Trophoblast cell (in vitro differentiated cells and primary cell): ENCODE data around the gene PCGF3.

Experiments used
- DNase-seq, 2 donors: peaks; one replicate each; pipeline ENCODE4 v3.0.0-alpha.2; 2016
- H2AFZ ChIP-seq: 2 replicates; pipeline ENCODE4 v1.6.1; 2013; ENCODE audit warnings: low read length, moderate library complexity, mild to moderate bottlenecking; ENCODE audit not compliant: insufficient read depth, poor library complexity
- H2AK5ac ChIP-seq: 2 replicates; pipeline ENCODE4 v1.6.1; 2013; ENCODE audit warnings: mild to moderate bottlenecking, low read length
- H2BK120ac ChIP-seq: 2 replicates; pipeline ENCODE4 v1.6.1; 2013; ENCODE audit warnings: low read length, mild to moderate bottlenecking, moderate library complexity; ENCODE audit not compliant: insufficient read depth, poor library complexity
- H2BK12ac ChIP-seq: 2 replicates; pipeline ENCODE4 v1.6.1; 2013; ENCODE audit warnings: mild to moderate bottlenecking, low read length, moderate library complexity
- H2BK5ac ChIP-seq: 2 replicates; pipeline ENCODE4 v1.6.1; 2013; ENCODE audit warnings: low read length, low read depth, moderate library complexity, mild to moderate bottlenecking; ENCODE audit not compliant: poor library complexity
- H3K14ac ChIP-seq: 2 replicates; pipeline ENCODE4 v1.6.1; 2013; ENCODE audit warnings: mild to moderate bottlenecking, low read length
- H3K18ac ChIP-seq: 2 replicates; pipeline ENCODE4 v1.6.1; 2013; ENCODE audit warnings: mild to moderate bottlenecking, low read length
- H3K23ac ChIP-seq: 2 replicates; pipeline ENCODE4 v1.6.1; 2013; ENCODE audit warnings: low read length
- H3K27ac ChIP-seq: 2 replicates; pipeline ENCODE4 v1.5.1; 2013; ENCODE audit warnings: low read depth, mild to moderate bottlenecking, inconsistent platforms, low read length, moderate library complexity
- H3K27me3 ChIP-seq: 2 replicates; pipeline ENCODE4 v1.6.1; 2013; ENCODE audit warnings: inconsistent platforms, mild to moderate bottlenecking, low read length, moderate library complexity; ENCODE audit not compliant: insufficient read depth
- H3K36me3 ChIP-seq, 2 experiments: 1 replicate in 1 of 2; 2 replicates in 1 of 2; pipeline ENCODE4 v1.6.1; 2013; ENCODE audit warnings: low read length in 2 of 2, mild to moderate bottlenecking in 2 of 2, moderate library complexity in 1 of 2; ENCODE audit not compliant: insufficient read depth in 2 of 2, control insufficient read depth in 1 of 2
- H3K4ac ChIP-seq: 2 replicates; pipeline ENCODE4 v1.6.1; 2013; ENCODE audit warnings: low read depth, mild to moderate bottlenecking, low read length, moderate library complexity
- H3K4me1 ChIP-seq, 2 experiments: 1 replicate in 1 of 2; 2 replicates in 1 of 2; pipeline ENCODE4 v1.6.1; 2013; ENCODE audit warnings: low read length in 2 of 2, mild to moderate bottlenecking in 2 of 2, moderate library complexity in 1 of 2; ENCODE audit not compliant: insufficient read depth in 2 of 2, control insufficient read depth in 1 of 2
- H3K4me2 ChIP-seq: 2 replicates; pipeline ENCODE4 v1.6.1; 2013; ENCODE audit warnings: inconsistent platforms, mild to moderate bottlenecking, low read length, moderate library complexity
- H3K4me3 ChIP-seq: 2 replicates; pipeline ENCODE4 v1.5.1; 2013; ENCODE audit warnings: mild to moderate bottlenecking, low read depth, low read length, inconsistent platforms
- H3K79me1 ChIP-seq: one replicate; pipeline ENCODE4 v1.6.1; 2013; ENCODE audit warnings: low read length
- H3K79me2 ChIP-seq: 2 replicates; pipeline ENCODE4 v1.6.1; 2013; ENCODE audit warnings: low read length, mild to moderate bottlenecking; ENCODE audit not compliant: control insufficient read depth, insufficient read depth, poor library complexity
- H3K9ac ChIP-seq: 2 replicates; pipeline ENCODE4 v1.6.1; 2013; ENCODE audit warnings: mild to moderate bottlenecking, low read length
- H3K9me3 ChIP-seq: 2 replicates; pipeline ENCODE4 v1.6.1; 2013; ENCODE audit warnings: low read depth, mild to moderate bottlenecking, control low read depth, inconsistent platforms, low read length; ENCODE audit not compliant: insufficient read depth
- H4K12ac ChIP-seq: 2 replicates; pipeline ENCODE4 v1.6.1; 2013; ENCODE audit warnings: low read depth, mild to moderate bottlenecking, low read length, moderate library complexity
- H4K8ac ChIP-seq: 2 replicates; pipeline ENCODE4 v1.6.1; 2013; ENCODE audit warnings: low read depth, mild to moderate bottlenecking, low read length, moderate library complexity
- H4K91ac ChIP-seq: one replicate; pipeline ENCODE4 v1.6.1; 2013; ENCODE audit warnings: low read depth, mild to moderate bottlenecking, low read length, moderate library complexity
- WGBS: extraction: QIAGEN DNeasy Blood & Tissue Kit; methylation state at CpG from one replicate; pipeline ENCODE4 v1.1.7; 2013; ENCODE audit warnings: missing lambda C conversion rate; ENCODE audit not compliant: insufficient read length, insufficient coverage; ENCODE audit errors: extremely low coverage; 5-methylcytosine and 5-hydroxymethylcytosine counted together

Gene PCGF3

DNA sequence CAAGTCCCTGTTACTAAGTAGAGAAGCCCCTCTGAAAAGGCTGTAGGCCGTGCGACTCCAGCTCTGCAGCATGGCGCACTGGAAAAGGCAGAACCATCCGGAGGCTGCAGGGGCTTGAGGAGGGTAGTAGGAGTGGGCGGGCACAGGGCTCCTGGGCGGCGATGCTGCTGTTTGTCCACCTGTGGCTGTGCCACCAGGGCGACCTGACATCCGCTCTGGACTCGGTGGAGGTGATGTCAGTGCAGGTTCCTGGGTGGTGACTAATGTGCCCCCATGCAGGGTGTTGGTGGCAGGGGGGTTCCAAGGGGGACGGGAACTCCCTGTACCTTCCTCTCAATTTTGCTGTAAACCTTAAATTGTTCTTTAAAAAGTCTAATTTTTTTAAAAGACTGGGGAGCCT, 58.3 kb downstream of the PCGF3 start:
- Histone ChIP-seq H3K79me2 (no peaks in the 10 kb centered on the region), H3K14ac (no peak overlapping the region), H3K27me3 (no peaks in the 10 kb centered on the region), H3K18ac (no peak overlapping the region), H3K79me1 (no peaks in the 10 kb centered on the region), H3K23ac (no peak overlapping the region), H2BK12ac (no peak overlapping the region), H2BK120ac (no peak overlapping the region), H3K4me1 (peaks cover 5 to 7% of the 10 kb centered on the region in 2 experiments), H2BK5ac (no peak overlapping the region), H3K9ac (no peak overlapping the region), H2AK5ac (no peak overlapping the region), H2AFZ (no peak overlapping the region), H4K12ac (no peak overlapping the region), H3K4me2 (no peak overlapping the region), H3K9me3 (peaks cover 6% of the 10 kb centered on the region), H3K4ac (no peak overlapping the region), H3K4me3 (no peak overlapping the region), H4K8ac (no peak overlapping the region), H4K91ac (no peak overlapping the region), H3K36me3 (peaks cover 64 to 65% of the 10 kb centered on the region in 2 experiments), H3K27ac (no peak overlapping the region)
- DNase-seq = peak; percentile 35 to 49
- no CpG with 5 or more reads among the region's 11 CpGs for WGBS

GRCh38 chr4:764405-765169, 59.0 kb downstream of the PCGF3 start:
- H4K8ac ChIP-seq = no peak overlapping the region
- peaks cover 70% of the 10 kb centered on the region in 2 experiments for H3K36me3 ChIP-seq
- H3K4me3 ChIP-seq = no peak overlapping the region
- H3K14ac ChIP-seq = no peak overlapping the region
- H3K4me2 ChIP-seq = no peak overlapping the region
- no peak overlapping the region for H3K23ac ChIP-seq
- no peak overlapping the region for H2AK5ac ChIP-seq
- no peak overlapping the region for H3K4ac ChIP-seq
- H2BK120ac ChIP-seq = no peak overlapping the region
- WGBS = no CpG with 5 or more reads among the region's 16 CpGs
- H4K12ac ChIP-seq = no peak overlapping the region
- no peak overlapping the region for H2AFZ ChIP-seq
- peaks cover 6% of the 10 kb centered on the region for H3K9me3 ChIP-seq
- H3K79me1 ChIP-seq = no peaks in the 10 kb centered on the region
- no peaks in the 10 kb centered on the region for H3K27me3 ChIP-seq
- H4K91ac ChIP-seq = no peak overlapping the region
- DNase-seq = no peak
- no peaks in the 10 kb centered on the region for H3K79me2 ChIP-seq
- H3K4me1 ChIP-seq = peaks cover 5 to 7% of the 10 kb centered on the region in 2 experiments
- no peak overlapping the region for H3K18ac ChIP-seq
- no peak overlapping the region for H3K9ac ChIP-seq
- no peak overlapping the region for H2BK5ac ChIP-seq
- no peak overlapping the region for H2BK12ac ChIP-seq
- H3K27ac ChIP-seq = no peak overlapping the region

GRCh38 chr4:766152-766515, 60.5 kb downstream of the PCGF3 start:
- no peak overlapping the region for H4K12ac ChIP-seq

DNA sequence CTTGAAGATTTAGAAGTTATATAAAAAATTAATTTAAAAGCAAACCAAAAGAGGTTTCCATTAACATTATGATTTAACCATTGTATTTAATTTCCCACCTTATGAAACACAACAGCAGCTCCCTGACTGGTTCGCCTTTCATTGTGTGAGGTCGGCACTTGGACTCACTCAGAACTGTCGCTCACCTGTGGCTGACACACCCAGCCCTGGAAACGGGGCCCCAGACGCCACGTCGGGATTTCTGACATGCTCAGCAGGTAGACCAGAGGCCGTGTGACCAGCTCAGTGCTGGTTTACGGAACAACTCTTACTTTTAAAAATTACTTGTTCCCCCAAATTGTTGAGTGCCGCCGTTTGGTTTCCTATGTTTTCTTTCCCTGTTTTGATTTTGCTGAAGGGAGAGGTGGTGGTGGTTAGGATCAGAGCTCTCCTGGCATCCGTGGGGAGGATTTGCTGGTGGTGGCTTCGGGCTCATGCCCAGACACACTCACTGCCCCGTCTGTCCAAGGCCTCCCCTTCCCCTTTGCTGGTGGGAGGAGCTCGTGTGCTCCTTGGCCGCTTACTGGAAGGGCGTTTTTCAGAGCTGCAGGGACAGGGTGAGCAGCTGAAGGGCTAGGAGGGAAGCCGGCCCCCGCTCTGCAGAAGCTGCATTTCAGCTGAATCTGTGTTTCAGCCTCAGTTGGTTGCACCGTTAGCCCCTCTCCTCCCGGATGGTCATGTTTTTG, 61.1 kb downstream of the PCGF3 start:
- Histone ChIP-seq H3K14ac (no peak overlapping the region), H3K79me1 (no peaks in the 10 kb centered on the region), H2BK12ac (no peak overlapping the region), H4K12ac (no peak overlapping the region), H3K36me3 (peaks cover 63 to 67% of the 10 kb centered on the region in 2 experiments), H3K9ac (no peak overlapping the region), H2AK5ac (no peak overlapping the region), H3K23ac (no peak overlapping the region), H3K4me1 (peaks cover 5 to 7% of the 10 kb centered on the region in 2 experiments), H3K4me3 (no peak overlapping the region), H3K18ac (no peak overlapping the region), H3K4me2 (no peak overlapping the region), H3K9me3 (peaks cover 6% of the 10 kb centered on the region), H3K27me3 (no peaks in the 10 kb centered on the region), H4K8ac (no peak overlapping the region), H2BK5ac (no peak overlapping the region), H2AFZ (no peak overlapping the region), H3K4ac (no peak overlapping the region), H4K91ac (no peak overlapping the region), H3K79me2 (no peaks in the 10 kb centered on the region), H2BK120ac (no peak overlapping the region), H3K27ac (no peak overlapping the region)
- WGBS = no CpG with 5 or more reads among the region's 21 CpGs
- DNase-seq = no peak

More at GRCh38 chr4:766152-766515, 60.5 kb downstream of the PCGF3 start:
- H3K9ac ChIP-seq = no peak overlapping the region
- H2BK12ac ChIP-seq = no peak overlapping the region
- H3K79me1 ChIP-seq = no peaks in the 10 kb centered on the region
- no peak overlapping the region for H3K27ac ChIP-seq
- H3K9me3 ChIP-seq = peaks cover 6% of the 10 kb centered on the region
- no peaks in the 10 kb centered on the region for H3K27me3 ChIP-seq
- H3K36me3 ChIP-seq = peaks cover 64 to 67% of the 10 kb centered on the region in 2 experiments
- DNase-seq = peak; percentile 41 to 57
- H3K4me2 ChIP-seq = no peak overlapping the region
- H4K8ac ChIP-seq = no peak overlapping the region
- no peak overlapping the region for H3K4ac ChIP-seq
- no peak overlapping the region for H3K23ac ChIP-seq
- no peak overlapping the region for H2AK5ac ChIP-seq
- H3K18ac ChIP-seq = no peak overlapping the region
- no peak overlapping the region for H3K4me3 ChIP-seq
- H2AFZ ChIP-seq = no peak overlapping the region
- no peaks in the 10 kb centered on the region for H3K79me2 ChIP-seq
- WGBS = no CpG with 5 or more reads among the region's 7 CpGs
- H2BK120ac ChIP-seq = no peak overlapping the region
- H3K4me1 ChIP-seq = peaks cover 5 to 7% of the 10 kb centered on the region in 2 experiments
- H3K14ac ChIP-seq = no peak overlapping the region
- no peak overlapping the region for H2BK5ac ChIP-seq
- no peak overlapping the region for H4K91ac ChIP-seq
